H1 (cell line): Measurements from ENCODE around the gene SIRT3. TPM values are rescaled to one million over a fixed set of nuclear protein-coding genes. Genes with fewer than 3 reads are reported as not detected.

Experiments
- CTCF ChIA-PET: fragments of 300-600 bp; sonication (Branson Sonifier 250); formaldehyde crosslinking; loops from one replicate; lab custom pipeline; 2021; ENCODE audit not compliant: partially characterized antibody; lab: Charles Lee
- POLR2A ChIA-PET: fragments of 300-600 bp; sonication (Branson Sonifier 250); formaldehyde crosslinking; loops from one replicate; lab custom pipeline; 2021; ENCODE audit warnings: inconsistent platforms; ENCODE audit not compliant: partially characterized antibody; lab: Charles Lee
- DNase-seq, 2 experiments: peaks; one replicate each; pipeline versions ENCODE4 v3.0.0 to v3.0.0-alpha.2; 2010 to 2022; ENCODE audit warnings: low spot score in 2 of 2, low read depth in 1 of 2, mixed read lengths in 1 of 2
- FAIRE-seq: peaks from 2 replicates; lab custom pipeline; 2011; peaks lifted over from hg19 to GRCh38; lab: Jason Lieb, UNC
- H2AFZ ChIP-seq: 2 replicates; pipeline ENCODE4 v1.8.1; 2012; ENCODE audit warnings: low read length, inconsistent platforms
- H2AK5ac ChIP-seq: 2 replicates; pipeline ENCODE4 v1.6.1; 2013; ENCODE audit warnings: low read depth, low read length
- H2BK120ac ChIP-seq: replicated peaks from 2 replicates; pipeline ENCODE3; 2013; ENCODE audit warnings: low read depth, low read length, inconsistent platforms
- H2BK12ac ChIP-seq: 2 replicates; pipeline ENCODE4 v1.6.1; 2013; ENCODE audit warnings: low read depth, low read length
- H2BK15ac ChIP-seq: 2 replicates; pipeline ENCODE4 v1.6.1; 2013; ENCODE audit warnings: low read length
- H2BK20ac ChIP-seq: 2 replicates; pipeline ENCODE4 v1.6.1; 2013; ENCODE audit warnings: low read length
- H2BK5ac ChIP-seq: 2 replicates; pipeline ENCODE4 v1.6.1; 2013; ENCODE audit warnings: low read depth, low read length
- H3K14ac ChIP-seq: 2 replicates; pipeline ENCODE4 v1.6.1; 2013; ENCODE audit warnings: inconsistent platforms; ENCODE audit not compliant: insufficient read length
- H3K18ac ChIP-seq: 2 replicates; pipeline ENCODE4 v1.6.1; 2013; ENCODE audit warnings: low read length; ENCODE audit errors: extremely low read depth
- H3K23ac ChIP-seq: 2 replicates; pipeline ENCODE4 v1.6.1; 2013; ENCODE audit warnings: inconsistent platforms; ENCODE audit not compliant: insufficient read length
- H3K23me2 ChIP-seq: 2 replicates; pipeline ENCODE4 v1.6.1; 2013; ENCODE audit warnings: low read depth, low read length
- H3K27ac ChIP-seq: 2 replicates; pipeline ENCODE4 v1.6.1; 2011; ENCODE audit warnings: low read depth, low read length, inconsistent platforms
- H3K27me3 ChIP-seq, 4 experiments: replicated peaks in 1 of 4; 1 replicate in 1 of 4; 2 replicates in 3 of 4; pipeline versions ENCODE4 v1.6.1 to v1.8.1; 2011 to 2013; ENCODE audit warnings: low read length in 3 of 4, mild to moderate bottlenecking in 3 of 4, inconsistent platforms in 2 of 4, mixed read lengths in 2 of 4, moderate library complexity in 1 of 4; ENCODE audit not compliant: control insufficient read depth in 3 of 4, insufficient read depth in 3 of 4; ENCODE audit errors: extremely low read depth in 1 of 4
- H3K36me3 ChIP-seq, 4 experiments: 2 replicates each; pipeline versions ENCODE4 v1.6.1 to v1.8.1; 2011 to 2013; ENCODE audit warnings: mild to moderate bottlenecking in 4 of 4, low read length in 3 of 4, moderate library complexity in 2 of 4, control low read depth in 1 of 4, inconsistent platforms in 1 of 4; ENCODE audit not compliant: insufficient read depth in 4 of 4, control insufficient read depth in 2 of 4
- H3K4ac ChIP-seq: replicated peaks from 2 replicates; pipeline ENCODE3; 2013; ENCODE audit warnings: low read length, low read depth, mixed read lengths, inconsistent platforms; ENCODE audit not compliant: insufficient read length
- H3K4me1 ChIP-seq, 4 experiments: replicated peaks in 1 of 4; 1 replicate in 1 of 4; 2 replicates in 3 of 4; pipeline versions ENCODE4 v1.6.1 to v1.8.1; 2011 to 2013; ENCODE audit warnings: low read length in 3 of 4, inconsistent platforms in 2 of 4, mixed read lengths in 1 of 4; ENCODE audit not compliant: insufficient read depth in 4 of 4, control insufficient read depth in 3 of 4
- H3K4me2 ChIP-seq, 2 experiments: 2 replicates each; pipeline versions ENCODE4 v1.6.1 to v1.8.1; 2011 to 2013; ENCODE audit warnings: low read depth in 2 of 2, low read length in 2 of 2, control low read depth in 1 of 2, inconsistent platforms in 1 of 2, mild to moderate bottlenecking in 1 of 2; ENCODE audit not compliant: insufficient read depth in 1 of 2
- H3K4me3 ChIP-seq, 4 experiments: fragments of 200-600, 300-600 bp in 1 of 4; sonication (generic), shearing (Covaris generic), sonication (Bioruptor Twin) in 1 of 4; 2 replicates each; pipeline versions ENCODE4 v1.5.1 to v1.8.1; 2011 to 2016; ENCODE audit warnings: low read length in 4 of 4, low read depth in 3 of 4, control low read depth in 2 of 4, inconsistent platforms in 2 of 4, mild to moderate bottlenecking in 2 of 4, mixed read lengths in 1 of 4, moderate library complexity in 1 of 4; ENCODE audit not compliant: insufficient read depth in 2 of 4; ENCODE audit errors: extremely low read depth in 1 of 4
- H3K56ac ChIP-seq: replicated peaks from 2 replicates; pipeline ENCODE3; 2013; ENCODE audit warnings: low read depth, mild to moderate bottlenecking, mixed read lengths, low read length, inconsistent platforms; ENCODE audit not compliant: insufficient read length
- H3K79me1 ChIP-seq: 2 replicates; pipeline ENCODE4 v1.6.1; 2013; ENCODE audit warnings: low read depth, low read length, control low read depth
- H3K79me2 ChIP-seq, 2 experiments: 2 replicates each; pipeline versions ENCODE4 v1.6.1 to v1.8.1; 2012 to 2013; ENCODE audit warnings: low read length in 2 of 2, mild to moderate bottlenecking in 2 of 2, inconsistent platforms in 1 of 2; ENCODE audit not compliant: insufficient read depth in 2 of 2, control insufficient read depth in 1 of 2
- H3K9ac ChIP-seq, 4 experiments: replicated peaks in 1 of 4; 1 replicate in 1 of 4; 2 replicates in 3 of 4; pipeline versions ENCODE4 v1.6.1 to v1.8.1; 2011 to 2013; ENCODE audit warnings: low read depth in 3 of 4, low read length in 3 of 4, control low read depth in 2 of 4, mild to moderate bottlenecking in 2 of 4, moderate library complexity in 2 of 4, inconsistent platforms in 1 of 4; ENCODE audit errors: extremely low read depth in 1 of 4
- H3K9me3 ChIP-seq, 2 experiments: 2 replicates each; pipeline versions ENCODE4 v1.6.1 to v1.8.1; 2012 to 2013; ENCODE audit warnings: mild to moderate bottlenecking in 2 of 2, moderate library complexity in 2 of 2, control low read depth in 1 of 2, inconsistent platforms in 1 of 2, low read depth in 1 of 2, low read length in 1 of 2, mixed read lengths in 1 of 2; ENCODE audit not compliant: insufficient read depth in 2 of 2
- H4K20me1 ChIP-seq, 2 experiments: replicated peaks in 1 of 2; 2 replicates each; pipeline versions ENCODE3 to v1.8.1; 2011 to 2013; ENCODE audit warnings: inconsistent platforms in 2 of 2, low read length in 2 of 2, mild to moderate bottlenecking in 1 of 2; ENCODE audit not compliant: insufficient read depth in 2 of 2, control insufficient read depth in 1 of 2
- H4K5ac ChIP-seq: 2 replicates; pipeline ENCODE4 v1.6.1; 2013; ENCODE audit warnings: low read length, low read depth, mixed read lengths, inconsistent platforms; ENCODE audit not compliant: insufficient read length
- H4K8ac ChIP-seq: 2 replicates; pipeline ENCODE4 v1.8.0; 2013; ENCODE audit warnings: mild to moderate bottlenecking, moderate library complexity, low read length, inconsistent platforms; ENCODE audit not compliant: insufficient read depth; ENCODE audit errors: extremely low read depth
- H4K91ac ChIP-seq: replicated peaks from 2 replicates; pipeline ENCODE3; 2013; ENCODE audit warnings: low read length, mixed read lengths, inconsistent platforms; ENCODE audit not compliant: insufficient read length
- CHD1 ChIP-seq: IDR thresholded peaks from 2 replicates; pipeline ENCODE4 v1.6.1; 2012; ENCODE audit warnings: low read depth, low read length, improper control_type of control experiment
- CTBP2 ChIP-seq: IDR thresholded peaks from 2 replicates; pipeline ENCODE4 v1.7.0; 2011; ENCODE audit warnings: borderline replicate concordance, mild to moderate bottlenecking, moderate library complexity, mixed read lengths, low read length; ENCODE audit not compliant: insufficient read depth, insufficient read length
- EZH2 ChIP-seq: fragments of 200-600 bp; sonication (generic); IDR thresholded peaks from 2 replicates; pipeline ENCODE4 v1.7.1; 2012; ENCODE audit warnings: low read depth, mild to moderate bottlenecking, moderate library complexity, low read length, inconsistent platforms; ENCODE audit not compliant: severe bottlenecking
- GABPA ChIP-seq: IDR thresholded peaks from 2 replicates; pipeline ENCODE4 v1.6.1; 2011; ENCODE audit warnings: mild to moderate bottlenecking, low read length, moderate library complexity, borderline replicate concordance; ENCODE audit not compliant: insufficient read depth
- GTF2F1 ChIP-seq: IDR thresholded peaks from 2 replicates; pipeline ENCODE4 v1.6.1; 2012; ENCODE audit warnings: low read depth, low read length, improper control_type of control experiment, borderline replicate concordance
- HDAC2 ChIP-seq, 2 experiments: fragments of 300-600 bp in 1 of 2; sonication (generic) in 1 of 2; IDR thresholded peaks; 2 replicates each; pipeline ENCODE4 v1.6.1; 2011 to 2012; ENCODE audit warnings: low read depth in 2 of 2, low read length in 2 of 2, mild to moderate bottlenecking in 2 of 2, moderate library complexity in 2 of 2, borderline replicate concordance in 1 of 2, inconsistent platforms in 1 of 2
- HDAC6 ChIP-seq: IDR thresholded peaks from one replicate; pipeline ENCODE4 v1.7.1; 2012; ENCODE audit warnings: low read depth, mild to moderate bottlenecking, inconsistent platforms, low read length, moderate library complexity
- JUN ChIP-seq: IDR thresholded peaks from 2 replicates; pipeline ENCODE4 v1.6.1; 2011; ENCODE audit warnings: low read depth, mild to moderate bottlenecking, improper control_type of control experiment, low read length
- POLR2A ChIP-seq, 2 experiments: IDR thresholded peaks; 1 replicate in 1 of 2; 2 replicates in 1 of 2; pipeline ENCODE4 v1.6.1; 2011; ENCODE audit warnings: low read depth in 2 of 2, low read length in 2 of 2, mild to moderate bottlenecking in 2 of 2; ENCODE audit errors: control extremely low read depth in 1 of 2
- RNF2 ChIP-seq: fragments of 200-900, 300-1000 bp; sonication (generic); IDR thresholded peaks from 2 replicates; pipeline ENCODE4 v1.7.1; 2016; ENCODE audit warnings: borderline replicate concordance, low read depth, mild to moderate bottlenecking, antibody characterized with exemption, low read length; ENCODE audit not compliant: poor library complexity, severe bottlenecking; ENCODE audit errors: missing control alignments
- SIX5 ChIP-seq: IDR thresholded peaks from 2 replicates; pipeline ENCODE4 v1.6.1; 2011; ENCODE audit warnings: mild to moderate bottlenecking, low read depth, low read length
- SP2 ChIP-seq: IDR thresholded peaks from 2 replicates; pipeline ENCODE4 v1.6.1; 2012; ENCODE audit warnings: mild to moderate bottlenecking, low read length, inconsistent platforms
- SUZ12 ChIP-seq: fragments of 200-600 bp; sonication (generic); IDR thresholded peaks from 2 replicates; pipeline ENCODE4 v1.6.1; 2012; ENCODE audit warnings: mild to moderate bottlenecking, inconsistent platforms, low read length, moderate library complexity, mixed read lengths
- ZNF274 ChIP-seq: IDR thresholded peaks from 2 replicates; pipeline ENCODE4 v1.7.0; 2012; ENCODE audit warnings: low read length, borderline replicate concordance; ENCODE audit errors: extremely low read depth
- WGBS, 2 experiments: shearing (Covaris generic) in 1 of 2; methylation state at CpG; one replicate each; pipeline versions ENCODE4 v1.1.6 to v1.1.7; 2013 to 2015; ENCODE audit warnings: low lambda C conversion rate in 2 of 2, mixed read lengths in 2 of 2, inconsistent platforms in 1 of 2, low coverage in 1 of 2, missing lambda C conversion rate in 1 of 2; ENCODE audit not compliant: insufficient replicate concordance in 2 of 2, insufficient coverage in 1 of 2, insufficient read length in 1 of 2; ENCODE audit errors: extremely low coverage in 1 of 2, missing lambda C conversion rate in 1 of 2; 5-methylcytosine and 5-hydroxymethylcytosine counted together
- polyA plus RNA-seq, 7 experiments: library from polyadenylated mRNA; depleted of rRNA in 3 of 7; stranded (reverse) in 5 of 7; unstranded in 2 of 7; fragments of >200 nt in 5 of 7; fragments of 200-250 nt in 2 of 7; gene quantifications; 1 replicate in 5 of 7; 2 replicates in 1 of 7; 4 replicates in 1 of 7; pipeline versions ENCODE4 v1.2.1 to v1.2.3, GENCODE V29; 2011 to 2013; ENCODE audit warnings: missing spikeins in 2 of 7, mixed read lengths in 2 of 7
- total RNA-seq: library from RNA; stranded (reverse); fragmentation: NEBNext Ultra II Directional; extraction: Animal tissue kit (Norgen Biotek cat#: 25700); gene quantifications from 2 replicates; pipeline ENCODE4 v1.2.1, GENCODE V29; 2021

Gene SIRT3
- total and polyA plus RNA-seq, 2 of the 8 experiments (the other 6 are each of a cell fraction or from before 2014, with no cell fraction given), result 14.3 to 21.6 TPM

- no peak overlapping the region for H3K4me2 ChIP-seq
- H2BK15ac ChIP-seq, result no peak overlapping the region
- H3K79me1 ChIP-seq, result no peaks in the 10 kb centered on the region
- DNase-seq (no peak), FAIRE-seq (peak; percentile 45)
- H3K9me3 ChIP-seq, result peaks cover 3 to 4% of the 10 kb centered on the region in 2 experiments; a peak in 2 of 4 replicates
- H3K18ac ChIP-seq, result no peak overlapping the region
- H3K56ac ChIP-seq, result no peak overlapping the region
- H3K4me3 ChIP-seq, result no peak overlapping the region
- WGBS, 2 experiments, result 91% methylated on average over 4 of the region's 4 CpGs; no CpG with 5 or more reads in 1 of the 2 experiments
- H2BK5ac ChIP-seq, result no peak overlapping the region
- H2BK12ac ChIP-seq, result no peak overlapping the region
- no peak overlapping the region for H2BK120ac ChIP-seq
- no peak overlapping the region for H3K14ac ChIP-seq
- H4K91ac ChIP-seq, result no peak overlapping the region
- H2AK5ac ChIP-seq, result no peak overlapping the region
- H4K5ac ChIP-seq, result no peak overlapping the region
- H3K9ac ChIP-seq, result no peak overlapping the region
- no peak overlapping the region for H3K4ac ChIP-seq
- no peak overlapping the region for H4K8ac ChIP-seq
- no peaks in the 10 kb centered on the region for H3K79me2 ChIP-seq
- H3K36me3 ChIP-seq, result no peaks in the 10 kb centered on the region
- no peak overlapping the region for H2AFZ ChIP-seq
- H2BK20ac ChIP-seq, result no peak overlapping the region
- H3K23me2 ChIP-seq, result no peaks in the 10 kb centered on the region
- H3K27ac ChIP-seq, result no peak overlapping the region
- no peaks in the 10 kb centered on the region for H3K4me1 ChIP-seq
- no peaks in the 10 kb centered on the region for H3K27me3 ChIP-seq
- H4K20me1 ChIP-seq, result no peaks in the 10 kb centered on the region
- CTCF ChIA-PET, result interaction anchor here (1.1 to 4.5 kb wide), 4 partner anchors 11 to 100 kb away, joined by 3 to 36 read pairs (median 4); no protein-coding TSS in a partner anchor
- POLR2A ChIA-PET, result interaction anchor here (0.7 to 1.6 kb wide), 4 partner anchors 9 to 73 kb away, joined by 3 to 4 read pairs (median 3); no protein-coding TSS in a partner anchor
- H3K23ac ChIP-seq, result no peak overlapping the region
- TF ChIP-seq EZH2 (no peak), GTF2F1 (no peak), SIX5 (no peak), CTBP2 (no peak), SP2 (no peak), RNF2 (no peak), HDAC2 (IDR thresholded peaks at IDR 0.05; ENCODE audit: borderline replicate concordance in 1 of 2, low read depth in 2 of 2, low read length in 2 of 2) (no peak), SUZ12 (no peak), ZNF274 (no peak), GABPA (no peak), CHD1 (no peak), HDAC6 (no peak), POLR2A (IDR thresholded peaks at IDR 0.05; ENCODE audit: control extremely low read depth in 1 of 2, low read depth in 2 of 2, low read length in 2 of 2) (no peak), JUN (no peak)
These were observed 25.5 kb upstream of the SIRT3 start for GRCh38 chr11:261624-262023.
